Measurements from ENCODE around the gene SNN. TPM values are rescaled to one million over a fixed set of nuclear protein-coding genes. Genes with fewer than 3 reads are reported as not detected.

The SNN gene
- total RNA-seq, 1 donor, result 13.8 TPM

DNA sequence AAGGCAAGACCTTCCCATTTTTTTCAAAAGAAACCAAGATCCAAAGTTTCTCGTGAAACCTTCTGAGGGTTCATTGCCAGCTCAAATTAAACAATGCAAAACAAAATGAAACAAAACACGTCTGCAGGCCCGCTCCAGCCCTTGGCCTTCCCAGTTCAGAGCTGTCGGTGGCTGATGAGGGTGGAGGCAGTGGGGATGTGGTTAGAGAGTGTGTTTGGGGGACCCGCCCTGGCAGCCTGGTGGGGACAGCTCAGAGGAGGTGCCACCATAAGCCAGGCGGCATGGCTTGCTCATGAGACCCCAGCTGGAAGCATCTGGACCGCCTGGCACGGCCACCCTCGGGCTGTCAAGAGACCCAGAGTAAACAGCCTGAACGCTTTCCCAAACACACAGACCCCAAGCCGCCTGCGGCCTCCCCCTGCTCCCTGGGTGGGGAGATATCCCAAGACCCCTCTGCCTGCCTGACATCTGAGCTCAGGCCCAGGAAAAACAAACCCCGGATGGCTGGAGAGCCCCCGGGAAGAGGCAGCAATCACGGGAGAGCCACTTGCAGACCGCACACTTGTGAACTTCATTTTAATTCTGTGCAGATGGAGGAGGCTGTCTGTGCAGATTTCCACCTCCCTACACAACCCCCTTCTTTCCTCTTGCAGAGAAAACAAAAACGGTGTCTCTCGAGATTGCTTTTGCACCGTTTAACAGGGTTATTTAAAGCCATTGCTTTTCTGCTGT lies 46.2 kb upstream of the SNN start:
- no peak for TF ChIP-seq CTCF (IDR thresholded peaks at IDR 0.05; ENCODE audit: extremely low read depth, low read depth, low read length)
- H3K9me3 ChIP-seq (ENCODE audit: low read depth, low read length), result no peaks in the 10 kb centered on the region
- H3K27me3 ChIP-seq (ENCODE audit: insufficient read depth, low read length), result no peaks in the 10 kb centered on the region
- H3K36me3 ChIP-seq (ENCODE audit: insufficient read depth, low read length), result no peaks in the 10 kb centered on the region
- H3K4me3 ChIP-seq (ENCODE audit: insufficient read depth, low read length), result peak overlapping the region; percentile 58
- H2AFZ ChIP-seq (ENCODE audit: low read length), result peak overlapping the region; percentile 97
- H3K27ac ChIP-seq (ENCODE audit: low read depth, low read length), result peak overlapping the region; percentile 50
- H4K20me1 ChIP-seq (ENCODE audit: insufficient read depth, low read length), result no peaks in the 10 kb centered on the region
- peak overlapping the region; percentile 84 for H3K4me2 ChIP-seq (ENCODE audit: insufficient read depth, low read length)
- H3K4me1 ChIP-seq (ENCODE audit: insufficient read depth, low read length), result peaks cover 12% of the 10 kb centered on the region
- DNase-seq (ENCODE audit: insufficient read length, low spot score, missing footprints), result peak; percentile 90
- H3K79me2 ChIP-seq (ENCODE audit: insufficient read depth, low read length), result no peaks in the 10 kb centered on the region

DNA sequence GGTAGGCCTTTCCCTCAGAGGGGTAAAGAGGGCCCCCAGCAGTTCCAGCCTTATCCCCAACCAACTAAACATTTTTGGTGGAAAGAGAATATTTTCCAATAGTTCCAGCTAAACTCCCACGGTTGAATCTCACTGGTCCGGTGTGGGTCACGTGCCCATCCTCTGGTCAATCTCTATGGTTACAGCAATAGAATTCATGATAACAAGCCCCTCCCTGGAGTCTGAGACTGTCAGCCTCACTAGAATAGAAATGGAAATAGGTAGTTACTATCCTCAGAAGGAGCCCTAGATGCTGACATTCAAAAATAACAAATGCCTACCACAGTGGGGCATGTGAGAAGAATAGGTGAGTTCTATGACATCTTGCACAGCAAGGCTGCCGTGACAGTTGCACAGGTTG lies 44.0 kb upstream of the SNN start:
- H4K20me1 ChIP-seq (ENCODE audit: insufficient read depth, low read length), result no peaks in the 10 kb centered on the region
- H3K36me3 ChIP-seq (ENCODE audit: insufficient read depth, low read length), result no peaks in the 10 kb centered on the region
- no peak for DNase-seq (ENCODE audit: insufficient read length, low spot score, missing footprints)
- no peaks in the 10 kb centered on the region for H3K9me3 ChIP-seq (ENCODE audit: low read depth, low read length)
- no peaks in the 10 kb centered on the region for H3K79me2 ChIP-seq (ENCODE audit: insufficient read depth, low read length)
- no peak overlapping the region for H3K27ac ChIP-seq (ENCODE audit: low read depth, low read length)
- H3K4me1 ChIP-seq (ENCODE audit: insufficient read depth, low read length), result peaks cover 15% of the 10 kb centered on the region
- no peak for TF ChIP-seq CTCF (IDR thresholded peaks at IDR 0.05; ENCODE audit: extremely low read depth, low read depth, low read length)
- no peak overlapping the region for H3K4me2 ChIP-seq (ENCODE audit: insufficient read depth, low read length)
- H2AFZ ChIP-seq (ENCODE audit: low read length), result no peak overlapping the region
- H3K27me3 ChIP-seq (ENCODE audit: insufficient read depth, low read length), result no peaks in the 10 kb centered on the region
- no peak overlapping the region for H3K4me3 ChIP-seq (ENCODE audit: insufficient read depth, low read length)

- TF ChIP-seq CTCF (IDR thresholded peaks at IDR 0.05; ENCODE audit: extremely low read depth, low read depth, low read length), result no peak
- Histone ChIP-seq H3K4me2 (ENCODE audit: insufficient read depth, low read length) (no peak overlapping the region), H4K20me1 (ENCODE audit: insufficient read depth, low read length) (no peaks in the 10 kb centered on the region), H3K9me3 (ENCODE audit: low read depth, low read length) (no peaks in the 10 kb centered on the region), H3K36me3 (ENCODE audit: insufficient read depth, low read length) (no peaks in the 10 kb centered on the region), H3K27me3 (ENCODE audit: insufficient read depth, low read length) (no peaks in the 10 kb centered on the region), H2AFZ (ENCODE audit: low read length) (no peak overlapping the region), H3K79me2 (ENCODE audit: insufficient read depth, low read length) (no peaks in the 10 kb centered on the region), H3K4me3 (ENCODE audit: insufficient read depth, low read length) (no peak overlapping the region), H3K27ac (ENCODE audit: low read depth, low read length) (no peak overlapping the region), H3K4me1 (ENCODE audit: insufficient read depth, low read length) (peaks cover 15% of the 10 kb centered on the region)
- peak; percentile 80 for DNase-seq (ENCODE audit: insufficient read length, low spot score, missing footprints)
Observed at GRCh38 chr16:11624636-11625607, 43.3 kb upstream of the SNN start.

GRCh38 chr16:11625769-11626168 lies 42.5 kb upstream of the SNN start:
- DNase-seq (ENCODE audit: insufficient read length, low spot score, missing footprints), result no peak
- no peak for TF ChIP-seq CTCF (IDR thresholded peaks at IDR 0.05; ENCODE audit: extremely low read depth, low read depth, low read length)
- Histone ChIP-seq H3K27me3 (ENCODE audit: insufficient read depth, low read length) (no peaks in the 10 kb centered on the region), H3K79me2 (ENCODE audit: insufficient read depth, low read length) (no peaks in the 10 kb centered on the region), H4K20me1 (ENCODE audit: insufficient read depth, low read length) (no peaks in the 10 kb centered on the region), H3K9me3 (ENCODE audit: low read depth, low read length) (no peaks in the 10 kb centered on the region), H3K36me3 (ENCODE audit: insufficient read depth, low read length) (no peaks in the 10 kb centered on the region), H2AFZ (ENCODE audit: low read length) (no peak overlapping the region), H3K4me3 (ENCODE audit: insufficient read depth, low read length) (no peak overlapping the region), H3K4me2 (ENCODE audit: insufficient read depth, low read length) (no peak overlapping the region), H3K27ac (ENCODE audit: low read depth, low read length) (no peak overlapping the region), H3K4me1 (ENCODE audit: insufficient read depth, low read length) (peaks cover 15% of the 10 kb centered on the region)

Measured in osteoblast (primary cell).